Esophagus muscularis mucosa (tissue), 4 donors: ENCODE data around the gene NBEA. TPM values are rescaled to one million over a fixed set of nuclear protein-coding genes. Genes with fewer than 3 reads are reported as not detected.

Experiments
- DNase-seq: peaks from one replicate; pipeline ENCODE4 v3.0.0-alpha.2; 2017; ENCODE audit errors: extremely low spot score
- H3K27ac ChIP-seq, 4 donors: fragments of 200-600 bp; sonication (generic); replicated peaks in 1 of 4; 1 replicate in 3 of 4; 2 replicates in 1 of 4; pipeline ENCODE4 v1.5.1; 2016 to 2019; ENCODE audit warnings: mild to moderate bottlenecking in 1 of 4
- H3K27me3 ChIP-seq, 4 donors: fragments of 200-600 bp; sonication (generic); one replicate each; pipeline versions ENCODE4 v1.5.1 to v1.6.0; 2016 to 2019
- H3K36me3 ChIP-seq, 4 donors: fragments of 200-600 bp; sonication (generic); one replicate each; pipeline ENCODE4 v1.5.1; 2016 to 2019
- H3K4me1 ChIP-seq, 4 donors: fragments of 200-600 bp; sonication (generic); one replicate each; pipeline ENCODE4 v1.5.1; 2016 to 2019
- H3K4me3 ChIP-seq, 4 donors: fragments of 200-600 bp; sonication (generic); 1 replicate in 2 of 4; 2 replicates in 2 of 4; pipeline ENCODE4 v1.5.1; 2016 to 2019; ENCODE audit warnings: mild to moderate bottlenecking in 4 of 4, moderate library complexity in 1 of 4
- H3K9me3 ChIP-seq, 4 donors: fragments of 200-600 bp; sonication (generic); 1 replicate in 3 of 4; 2 replicates in 1 of 4; pipeline ENCODE4 v1.5.1; 2016 to 2019
- EP300 ChIP-seq: sonication (generic); formaldehyde crosslinking; IDR thresholded peaks from one replicate; pipeline ENCODE4 v1.6.1; 2017; ENCODE audit warnings: antibody characterized with exemption
- POLR2A ChIP-seq: fragments of 450-650 bp; IDR thresholded peaks from one replicate; pipeline ENCODE4 v1.6.1; 2017; ENCODE audit warnings: antibody characterized with exemption, moderate library complexity, mild to moderate bottlenecking, low read depth
- POLR2AphosphoS5 ChIP-seq, 2 donors: sonication (generic); formaldehyde crosslinking; IDR thresholded peaks; one replicate each; pipeline ENCODE4 v1.6.1; 2017; ENCODE audit warnings: antibody characterized with exemption in 2 of 2
- WGBS: methylation state at CpG from one replicate; pipeline ENCODE4 v1.1.5; 2018; 5-methylcytosine and 5-hydroxymethylcytosine counted together
- intact Hi-C: fragments of 100-400 bp; cut with DNase I; formaldehyde crosslinking; loops from one replicate; pipeline ENCODE4 v1.15.1; 2023
- total RNA-seq, 4 donors: library from RNA; depleted of rRNA; stranded (reverse); fragments of >200 nt; gene quantifications; one replicate each; pipeline versions ENCODE4 v1.1.0 to v1.2.1, GENCODE V29; 2016
- TF ChIP-seq, protein P1 (sequence below), 3 experiments: fragments of 200-600 bp in 2 of 3; fragments of 450-650 bp in 1 of 3; sonication (generic) in 2 of 3; IDR thresholded peaks; one replicate each; pipeline ENCODE4 v1.5.1; 2017 to 2019; ENCODE audit warnings: antibody characterized with exemption in 3 of 3, mild to moderate bottlenecking in 2 of 3, moderate library complexity in 1 of 3

NBEA gene
- total RNA-seq, 4 donors from 2014 or later: 21.0 to 30.8 (median 25.0) TPM

DNA sequence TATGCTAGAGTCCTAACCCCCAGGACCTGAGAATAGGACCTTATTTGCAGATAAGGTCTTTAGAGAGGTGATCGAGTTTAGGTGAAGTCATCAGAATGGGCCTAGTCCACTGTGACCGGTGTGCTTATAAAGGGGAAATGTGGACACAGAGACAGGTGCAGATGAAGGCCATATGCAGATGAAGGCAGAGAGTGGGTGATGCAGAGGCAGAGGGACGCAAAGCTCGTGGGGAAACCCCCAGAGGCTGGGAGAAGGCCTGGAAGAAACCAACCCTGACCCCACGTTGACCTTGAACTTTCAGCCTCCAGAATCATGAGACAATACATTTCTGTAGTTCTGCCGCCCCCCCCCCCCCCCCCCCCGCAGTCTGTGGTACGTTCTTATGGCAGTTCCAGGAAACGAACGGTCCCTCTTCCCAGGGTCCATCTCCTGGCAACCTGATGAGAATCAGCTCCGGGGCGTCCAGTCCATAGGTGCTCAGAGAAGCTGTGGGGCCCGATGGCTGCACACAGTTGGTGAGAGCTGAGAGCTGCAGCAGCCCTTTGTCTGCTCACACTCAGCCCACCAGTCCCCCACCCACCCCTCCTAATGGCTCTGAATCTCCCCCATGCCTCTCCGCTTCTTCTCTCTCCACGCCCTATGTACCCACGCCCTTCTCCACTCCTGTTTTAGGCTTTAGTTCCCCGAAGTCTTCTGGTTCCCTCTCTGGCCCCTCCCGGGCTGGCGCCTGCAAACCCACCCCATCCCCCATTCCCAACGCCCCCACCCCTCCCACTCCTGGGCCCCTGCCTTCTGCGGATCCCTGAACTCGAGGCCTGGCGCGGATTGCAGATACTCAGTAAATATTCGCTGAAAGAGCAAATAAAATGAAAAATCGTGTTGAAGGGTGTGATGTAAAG lies 752.7 kb downstream of the NBEA start:
- TF ChIP-seq POLR2A (no peak), EP300 (no peak), POLR2AphosphoS5 (IDR thresholded peaks at IDR 0.05) (no peak)
- TF ChIP-seq, protein P1, sequence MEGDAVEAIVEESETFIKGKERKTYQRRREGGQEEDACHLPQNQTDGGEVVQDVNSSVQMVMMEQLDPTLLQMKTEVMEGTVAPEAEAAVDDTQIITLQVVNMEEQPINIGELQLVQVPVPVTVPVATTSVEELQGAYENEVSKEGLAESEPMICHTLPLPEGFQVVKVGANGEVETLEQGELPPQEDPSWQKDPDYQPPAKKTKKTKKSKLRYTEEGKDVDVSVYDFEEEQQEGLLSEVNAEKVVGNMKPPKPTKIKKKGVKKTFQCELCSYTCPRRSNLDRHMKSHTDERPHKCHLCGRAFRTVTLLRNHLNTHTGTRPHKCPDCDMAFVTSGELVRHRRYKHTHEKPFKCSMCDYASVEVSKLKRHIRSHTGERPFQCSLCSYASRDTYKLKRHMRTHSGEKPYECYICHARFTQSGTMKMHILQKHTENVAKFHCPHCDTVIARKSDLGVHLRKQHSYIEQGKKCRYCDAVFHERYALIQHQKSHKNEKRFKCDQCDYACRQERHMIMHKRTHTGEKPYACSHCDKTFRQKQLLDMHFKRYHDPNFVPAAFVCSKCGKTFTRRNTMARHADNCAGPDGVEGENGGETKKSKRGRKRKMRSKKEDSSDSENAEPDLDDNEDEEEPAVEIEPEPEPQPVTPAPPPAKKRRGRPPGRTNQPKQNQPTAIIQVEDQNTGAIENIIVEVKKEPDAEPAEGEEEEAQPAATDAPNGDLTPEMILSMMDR (IDR thresholded peaks at IDR 0.05): no peak
- intact Hi-C loops: no loop called here
- Histone ChIP-seq H3K9me3 (no peaks in the 10 kb centered on the region), H3K27ac (no peak overlapping the region), H3K4me1 (peaks cover 0 to 39% (median 32%) of the 10 kb centered on the region in 4 donors), H3K4me3 (no peak overlapping the region), H3K27me3 (no peaks in the 10 kb centered on the region), H3K36me3 (no peaks in the 10 kb centered on the region)
- no peak for DNase-seq
- WGBS: 93% methylated on average over 25 of the region's 26 CpGs

- H3K27ac ChIP-seq: no peak overlapping the region
- no peak for DNase-seq
- no peak overlapping the region for H3K4me3 ChIP-seq
- H3K9me3 ChIP-seq: no peaks in the 10 kb centered on the region
- WGBS: 89% methylated on average over 9 of the region's 15 CpGs
- no peak for TF ChIP-seq EP300
- TF ChIP-seq POLR2AphosphoS5 (IDR thresholded peaks at IDR 0.05): no peak
- TF ChIP-seq, protein P1 (IDR thresholded peaks at IDR 0.05): no peak
- TF ChIP-seq POLR2A: no peak
- H3K4me1 ChIP-seq: peaks cover 4 to 45% (median 38%) of the 10 kb centered on the region in 4 donors
- no peaks in the 10 kb centered on the region for H3K36me3 ChIP-seq
- intact Hi-C loops: no loop called here
- no peaks in the 10 kb centered on the region for H3K27me3 ChIP-seq
Measured at GRCh38 chr13:35695448-35695770, 753.3 kb downstream of the NBEA start.

GRCh38 chr13:35697186-35697730 lies 755.2 kb downstream of the NBEA start:
- intact Hi-C loops: no loop called here
- Histone ChIP-seq H3K36me3 (no peaks in the 10 kb centered on the region), H3K27ac (no peak overlapping the region), H3K27me3 (no peaks in the 10 kb centered on the region), H3K4me1 (peaks cover 4 to 45% (median 44%) of the 10 kb centered on the region in 4 donors), H3K4me3 (no peak overlapping the region), H3K9me3 (no peaks in the 10 kb centered on the region)
- no peak for DNase-seq
- WGBS: 68% methylated on average over 7 of the region's 7 CpGs
- TF ChIP-seq EP300 (no peak), POLR2AphosphoS5 (IDR thresholded peaks at IDR 0.05) (no peak), POLR2A (no peak)
- TF ChIP-seq, protein P1 (IDR thresholded peaks at IDR 0.05): no peak

DNA sequence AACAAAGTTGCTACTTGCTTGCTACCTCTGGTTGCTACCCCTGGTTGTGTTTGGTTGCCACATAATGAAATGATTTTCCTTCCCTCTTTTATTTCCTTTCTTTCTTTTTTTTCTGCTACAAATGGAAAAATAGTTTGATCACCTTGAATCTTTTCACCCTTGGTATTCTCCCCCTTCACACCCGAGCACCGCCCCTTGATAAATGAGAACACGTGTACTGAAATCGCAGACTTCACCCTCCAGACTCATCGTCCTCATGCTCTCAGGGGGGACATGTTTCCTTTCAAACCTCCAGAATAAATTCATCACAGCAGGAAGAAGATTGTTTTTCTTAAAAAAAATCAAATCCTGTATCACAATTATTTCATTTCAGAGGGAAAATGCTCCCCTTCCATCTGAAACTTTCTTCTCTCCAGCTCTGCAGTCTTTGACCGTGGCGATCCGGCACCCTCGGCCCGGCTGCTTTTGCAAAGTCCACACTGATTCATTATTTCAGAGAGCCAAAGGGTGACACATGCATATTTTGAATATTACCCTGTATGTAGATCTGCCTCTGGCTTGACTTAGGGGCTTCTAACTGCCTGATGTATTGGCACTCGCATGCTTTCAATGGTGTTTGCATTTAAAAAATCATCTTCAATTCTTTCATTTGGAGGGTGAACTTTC lies 757.0 kb downstream of the NBEA start:
- DNase-seq: no peak
- Histone ChIP-seq H3K9me3 (no peaks in the 10 kb centered on the region), H3K27ac (peak overlapping the region; percentile 61 to 67 (median 65)), H3K4me3 (peak overlapping the region; percentile 27 to 44 (median 31)), H3K36me3 (no peaks in the 10 kb centered on the region), H3K4me1 (peaks cover 4 to 29% (median 28%) of the 10 kb centered on the region in 4 donors), H3K27me3 (no peaks in the 10 kb centered on the region)
- intact Hi-C loops: no loop called here
- 41% methylated on average over 11 of the region's 11 CpGs for WGBS
- TF ChIP-seq EP300: no peak
- TF ChIP-seq POLR2AphosphoS5 (IDR thresholded peaks at IDR 0.05): no peak
- TF ChIP-seq, protein P1 (IDR thresholded peaks at IDR 0.05): no peak
- TF ChIP-seq POLR2A: no peak
